Ascending aorta (tissue), 2 donors: ENCODE data around the gene ROR1. TPM values are rescaled to one million over a fixed set of nuclear protein-coding genes. Genes with fewer than 3 reads are reported as not detected.

Source experiments
- DNase-seq, 2 donors: peaks; one replicate each; pipeline ENCODE4 v3.0.0-alpha.2; 2019; ENCODE audit warnings: low spot score in 2 of 2
- H3K27ac ChIP-seq, 2 donors: fragments of 200-600 bp; sonication (generic); one replicate each; pipeline ENCODE4 v1.5.1; 2016 to 2017; ENCODE audit warnings: mild to moderate bottlenecking in 1 of 2
- H3K27me3 ChIP-seq: fragments of 200-600 bp; sonication (generic); one replicate; pipeline ENCODE4 v1.5.1; 2017
- H3K36me3 ChIP-seq, 2 donors: fragments of 200-600 bp; sonication (generic); one replicate each; pipeline ENCODE4 v1.5.1; 2016
- H3K4me1 ChIP-seq, 2 donors: fragments of 200-600 bp; sonication (generic); one replicate each; pipeline ENCODE4 v1.5.1; 2016 to 2017; ENCODE audit warnings: mild to moderate bottlenecking in 1 of 2
- H3K4me3 ChIP-seq, 2 donors: fragments of 200-600 bp; sonication (generic); one replicate each; pipeline ENCODE4 v1.5.1; 2016 to 2017; ENCODE audit warnings: mild to moderate bottlenecking in 1 of 2
- H3K9me3 ChIP-seq, 2 donors: fragments of 200-600 bp; sonication (generic); one replicate each; pipeline ENCODE4 v1.5.1; 2016
- CTCF ChIP-seq, 3 experiments: fragments of 200-600 bp in 2 of 3; fragments of 450-650 bp in 1 of 3; sonication (generic) in 2 of 3; IDR thresholded peaks; one replicate each; pipeline ENCODE4 v1.5.1; 2016 to 2019; ENCODE audit warnings: antibody characterized with exemption in 3 of 3, mild to moderate bottlenecking in 1 of 3, moderate library complexity in 1 of 3
- intact Hi-C: fragments of 100-400 bp; cut with DNase I; formaldehyde crosslinking; loops from one replicate; pipeline ENCODE4 v1.15.1; 2023
- total RNA-seq: library from RNA; depleted of rRNA; stranded (reverse); fragments of >200 nt; gene quantifications from one replicate; pipeline ENCODE4 v1.1.0, GENCODE V29; 2016

The ROR1 gene
- total RNA-seq, 1 donor from 2014 or later: 115 TPM

DNA sequence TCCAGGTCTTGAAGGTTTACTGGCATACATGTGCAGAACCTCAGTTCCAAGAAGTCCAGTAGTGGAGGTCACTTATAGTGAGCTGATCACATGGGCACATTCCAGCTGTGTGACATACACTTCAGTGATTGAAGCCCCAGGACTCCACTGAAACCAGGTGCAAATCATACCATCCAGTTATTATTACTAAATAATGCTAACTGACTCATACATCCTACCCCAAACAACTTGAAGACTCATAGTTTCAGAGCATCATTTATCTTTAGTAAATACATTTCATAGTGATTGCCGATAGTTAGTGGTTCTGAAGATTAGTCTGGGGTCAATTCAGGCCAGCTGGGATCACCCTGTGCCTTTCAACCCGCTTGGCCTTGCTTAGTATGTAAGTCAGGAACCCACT lies 291.8 kb downstream of the ROR1 start:
- intact Hi-C loops: no loop called here
- Histone ChIP-seq H3K4me3 (no peak overlapping the region), H3K36me3 (no peaks in the 10 kb centered on the region), H3K27me3 (no peaks in the 10 kb centered on the region), H3K27ac (no peak overlapping the region), H3K4me1 (peaks cover 0 to 18% of the 10 kb centered on the region in 2 donors), H3K9me3 (no peaks in the 10 kb centered on the region)
- TF ChIP-seq CTCF (IDR thresholded peaks at IDR 0.05): no peak
- no peak for DNase-seq

GRCh38 chr1:64072089-64072793 lies 298.4 kb downstream of the ROR1 start:
- intact Hi-C loops: no loop called here
- H3K9me3 ChIP-seq: no peaks in the 10 kb centered on the region
- no peak overlapping the region for H3K4me3 ChIP-seq
- H3K27ac ChIP-seq: peak overlapping the region; percentile 21 to 58
- peaks cover 0 to 18% of the 10 kb centered on the region in 2 donors for H3K4me1 ChIP-seq
- no peak for TF ChIP-seq CTCF (IDR thresholded peaks at IDR 0.05)
- H3K36me3 ChIP-seq: no peaks in the 10 kb centered on the region
- no peaks in the 10 kb centered on the region for H3K27me3 ChIP-seq
- no peak for DNase-seq

DNA sequence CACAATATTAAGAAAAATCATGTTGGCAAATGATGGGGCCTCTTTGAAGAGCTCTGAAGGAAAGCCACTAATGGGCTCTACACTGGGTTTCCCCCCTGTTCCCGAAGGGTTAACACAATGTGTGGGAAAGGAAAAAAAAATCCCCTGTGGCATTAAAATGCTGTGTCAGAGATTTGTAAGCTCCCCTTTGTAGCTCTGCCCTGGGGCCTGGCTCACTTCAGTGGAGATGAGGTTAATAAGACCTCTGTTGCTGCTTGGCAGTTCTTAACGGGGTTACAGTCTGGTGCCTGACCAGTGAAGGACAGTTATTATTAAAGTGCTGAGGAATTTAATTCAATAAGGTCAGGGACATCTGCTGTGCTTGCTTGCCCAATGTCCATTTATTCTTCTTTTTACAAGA lies 299.9 kb downstream of the ROR1 start:
- Histone ChIP-seq H3K4me3 (no peak overlapping the region), H3K4me1 (peaks cover 0 to 18% of the 10 kb centered on the region in 2 donors), H3K9me3 (no peaks in the 10 kb centered on the region), H3K36me3 (no peaks in the 10 kb centered on the region), H3K27ac (no peak overlapping the region), H3K27me3 (no peaks in the 10 kb centered on the region)
- TF ChIP-seq CTCF (IDR thresholded peaks at IDR 0.05): no peak
- intact Hi-C loops: no loop called here
- DNase-seq: no peak

DNA sequence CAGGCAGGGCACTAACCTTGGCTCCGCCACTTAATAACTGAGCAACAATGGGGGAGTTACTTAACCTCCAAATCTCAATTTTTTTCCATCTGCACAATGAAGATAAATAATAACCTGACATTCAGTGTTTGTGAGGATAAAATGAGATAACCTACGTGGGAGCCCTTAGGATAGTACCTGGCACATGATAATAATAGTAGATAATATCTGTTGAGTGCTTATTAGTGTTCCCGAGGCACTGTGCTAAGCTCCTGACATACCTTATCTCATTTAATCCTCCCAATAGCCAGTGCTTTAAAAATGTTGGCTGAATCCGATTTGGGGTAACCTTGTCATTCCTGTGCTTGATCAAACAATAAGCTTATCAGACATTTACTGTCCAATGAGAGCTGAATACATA lies 300.9 kb downstream of the ROR1 start:
- Histone ChIP-seq H3K4me3 (no peak overlapping the region), H3K36me3 (no peaks in the 10 kb centered on the region), H3K9me3 (no peaks in the 10 kb centered on the region), H3K27me3 (no peaks in the 10 kb centered on the region), H3K4me1 (peaks cover 0 to 15% of the 10 kb centered on the region in 2 donors), H3K27ac (no peak overlapping the region)
- TF ChIP-seq CTCF (IDR thresholded peaks at IDR 0.05): no peak
- no peak for DNase-seq
- intact Hi-C loops: no loop called here

DNA sequence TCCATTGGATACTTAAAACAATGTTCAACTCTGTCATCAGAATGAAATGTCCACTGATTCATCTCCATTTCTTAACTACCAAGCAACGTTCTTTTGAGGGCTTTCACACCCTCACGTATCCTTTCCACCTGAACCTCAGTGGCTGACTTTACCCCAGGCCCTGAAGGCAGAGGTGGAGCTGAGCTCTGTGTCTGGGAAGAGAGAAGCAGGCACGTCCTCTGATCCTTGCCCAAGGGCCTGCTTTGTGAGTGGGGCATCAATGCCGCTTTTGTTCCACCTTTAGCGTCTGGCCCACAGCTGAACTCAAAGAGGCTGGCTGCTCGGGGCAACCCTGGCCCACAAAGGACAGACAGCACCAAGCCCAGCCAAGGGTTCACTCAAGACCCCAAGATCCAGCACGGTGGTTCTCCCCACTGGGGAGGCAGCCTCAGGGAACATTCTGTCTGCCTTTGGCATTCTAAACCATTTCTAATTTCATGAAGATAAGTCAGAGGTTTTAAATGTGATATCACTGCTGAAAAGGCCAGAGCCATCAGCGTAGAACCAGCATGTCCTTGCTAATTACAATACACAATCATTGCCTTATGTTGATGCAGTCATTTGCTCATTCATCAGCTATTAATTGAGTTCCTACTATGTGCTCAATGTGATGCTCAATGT lies 303.6 kb downstream of the ROR1 start:
- H3K4me3 ChIP-seq: no peak overlapping the region
- no peaks in the 10 kb centered on the region for H3K36me3 ChIP-seq
- intact Hi-C loops: no loop called here
- H3K27me3 ChIP-seq: no peaks in the 10 kb centered on the region
- DNase-seq: no peak
- no peak for TF ChIP-seq CTCF (IDR thresholded peaks at IDR 0.05)
- no peak overlapping the region for H3K27ac ChIP-seq
- peaks cover under 1 to 26% of the 10 kb centered on the region in 2 donors for H3K4me1 ChIP-seq
- H3K9me3 ChIP-seq: no peaks in the 10 kb centered on the region
